A673 (cell line): ENCODE measurements around the gene INPP5A.

Source experiments
- EZH2 ChIP-seq: fragments of 200-600 bp; sonication (generic); IDR thresholded peaks from 2 replicates; pipeline ENCODE4 v1.6.1; 2017; ENCODE audit warnings: borderline replicate concordance, low read depth, mild to moderate bottlenecking, mixed read lengths, antibody characterized with exemption, low read length; ENCODE audit not compliant: poor library complexity, severe bottlenecking
- TF ChIP-seq, protein P1 (sequence below): fragments of 300-800, 200-600 bp; sonication (generic); conservative IDR thresholded peaks from 2 replicates; pipeline ENCODE4 v1.5.1; 2017; ENCODE audit warnings: low read depth, mild to moderate bottlenecking, antibody characterized with exemption, low read length, moderate library complexity, mixed read lengths

- TF ChIP-seq, protein P1, sequence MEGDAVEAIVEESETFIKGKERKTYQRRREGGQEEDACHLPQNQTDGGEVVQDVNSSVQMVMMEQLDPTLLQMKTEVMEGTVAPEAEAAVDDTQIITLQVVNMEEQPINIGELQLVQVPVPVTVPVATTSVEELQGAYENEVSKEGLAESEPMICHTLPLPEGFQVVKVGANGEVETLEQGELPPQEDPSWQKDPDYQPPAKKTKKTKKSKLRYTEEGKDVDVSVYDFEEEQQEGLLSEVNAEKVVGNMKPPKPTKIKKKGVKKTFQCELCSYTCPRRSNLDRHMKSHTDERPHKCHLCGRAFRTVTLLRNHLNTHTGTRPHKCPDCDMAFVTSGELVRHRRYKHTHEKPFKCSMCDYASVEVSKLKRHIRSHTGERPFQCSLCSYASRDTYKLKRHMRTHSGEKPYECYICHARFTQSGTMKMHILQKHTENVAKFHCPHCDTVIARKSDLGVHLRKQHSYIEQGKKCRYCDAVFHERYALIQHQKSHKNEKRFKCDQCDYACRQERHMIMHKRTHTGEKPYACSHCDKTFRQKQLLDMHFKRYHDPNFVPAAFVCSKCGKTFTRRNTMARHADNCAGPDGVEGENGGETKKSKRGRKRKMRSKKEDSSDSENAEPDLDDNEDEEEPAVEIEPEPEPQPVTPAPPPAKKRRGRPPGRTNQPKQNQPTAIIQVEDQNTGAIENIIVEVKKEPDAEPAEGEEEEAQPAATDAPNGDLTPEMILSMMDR, result no peak
- no peak for TF ChIP-seq EZH2
Measured at GRCh38 chr10:132826524-132827422, 289.2 kb downstream of the INPP5A start.
